H1 (cell line): ENCODE data around the gene TCAIM. TPM values are rescaled to one million over a fixed set of nuclear protein-coding genes. Genes with fewer than 3 reads are reported as not detected.

Experiments
- SP1 ChIP-seq: IDR thresholded peaks from 2 replicates; pipeline ENCODE4 v1.6.1; 2011; ENCODE audit warnings: low read depth, low read length
- SP4 ChIP-seq: IDR thresholded peaks from 2 replicates; pipeline ENCODE4 v1.6.1; 2012; ENCODE audit warnings: low read length, inconsistent platforms
- polyA plus RNA-seq, 7 experiments: library from polyadenylated mRNA; depleted of rRNA in 3 of 7; stranded (reverse) in 5 of 7; unstranded in 2 of 7; fragments of >200 nt in 5 of 7; fragments of 200-250 nt in 2 of 7; gene quantifications; 1 replicate in 5 of 7; 2 replicates in 1 of 7; 4 replicates in 1 of 7; pipeline versions ENCODE4 v1.2.1 to v1.2.3, GENCODE V29; 2011 to 2013; ENCODE audit warnings: missing spikeins in 2 of 7, mixed read lengths in 2 of 7
- total RNA-seq: library from RNA; stranded (reverse); fragmentation: NEBNext Ultra II Directional; extraction: Animal tissue kit (Norgen Biotek cat#: 25700); gene quantifications from 2 replicates; pipeline ENCODE4 v1.2.1, GENCODE V29; 2021

Gene TCAIM
- total and polyA plus RNA-seq, 2 of the 8 experiments (the other 6 are each of a cell fraction or from before 2014, with no cell fraction given): 6.9 to 22.1 TPM

DNA sequence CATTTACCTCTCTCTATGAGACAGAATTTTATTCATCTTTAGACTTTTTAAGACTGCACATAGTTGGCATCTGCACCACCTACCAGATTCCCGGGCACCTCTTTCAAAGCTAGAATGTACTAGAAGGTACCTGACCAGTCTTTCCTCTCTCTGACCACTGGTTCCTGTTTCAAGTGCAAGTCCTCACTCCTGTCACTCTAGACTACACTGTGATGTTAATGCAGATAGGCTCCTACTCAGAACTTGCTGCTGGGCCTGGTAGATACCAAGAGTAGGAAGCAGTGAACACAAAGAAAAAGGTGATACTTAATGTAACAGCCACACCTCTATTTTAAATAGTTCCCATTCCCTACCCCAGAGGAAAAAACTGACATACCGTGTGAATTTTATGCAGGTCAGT lies 8.1 kb upstream of the TCAIM start (continued):
- no peak for TF ChIP-seq SP4
- no peak for TF ChIP-seq SP1
